Measurements from ENCODE around the gene OR1J4.

- TF ChIP-seq CTCF (IDR thresholded peaks at IDR 0.05 in 4 of 5, conservative IDR thresholded peaks at IDR 0.05 in 1 of 5) = no peak
- no peak for TF ChIP-seq POLR2A (IDR thresholded peaks at IDR 0.05)
Measured at GRCh38 chr9:122519376-122519775, 435 bp downstream of the OR1J4 start.

Measured in gastrocnemius medialis (tissue), 4 donors.